GM21619 (cell line): ENCODE results near the gene COMMD3.
A peak's percentile ranks its signal among the peaks of the same experiment; 100 is the strongest.

Experiments used
- ATAC-seq: cut with Tn5 transposase; IDR thresholded peaks from one replicate; pipeline ENCODE4 v1.9.1; 2021; ENCODE audit not compliant: unreplicated experiment

The COMMD3 gene

GRCh38 chr10:22365644-22366434 lies 49.7 kb downstream of the COMMD3 start:
- ATAC-seq = no peak

GRCh38 chr10:22366435-22366703 lies 50.2 kb downstream of the COMMD3 start:
- no peak for ATAC-seq

- no peak for ATAC-seq
Observed at GRCh38 chr10:22366771-22367170, 50.6 kb downstream of the COMMD3 start.

GRCh38 chr10:22367471-22367870 lies 51.3 kb downstream of the COMMD3 start:
- ATAC-seq = no peak

GRCh38 chr10:22368402-22368801 lies 52.2 kb downstream of the COMMD3 start:
- no peak for ATAC-seq

GRCh38 chr10:22368981-22369380 lies 52.8 kb downstream of the COMMD3 start:
- ATAC-seq = no peak

- peak; percentile 46 for ATAC-seq
Observed at GRCh38 chr10:22369434-22370072, 53.4 kb downstream of the COMMD3 start.
